Measurements from ENCODE around the gene WDFY3.

DNA sequence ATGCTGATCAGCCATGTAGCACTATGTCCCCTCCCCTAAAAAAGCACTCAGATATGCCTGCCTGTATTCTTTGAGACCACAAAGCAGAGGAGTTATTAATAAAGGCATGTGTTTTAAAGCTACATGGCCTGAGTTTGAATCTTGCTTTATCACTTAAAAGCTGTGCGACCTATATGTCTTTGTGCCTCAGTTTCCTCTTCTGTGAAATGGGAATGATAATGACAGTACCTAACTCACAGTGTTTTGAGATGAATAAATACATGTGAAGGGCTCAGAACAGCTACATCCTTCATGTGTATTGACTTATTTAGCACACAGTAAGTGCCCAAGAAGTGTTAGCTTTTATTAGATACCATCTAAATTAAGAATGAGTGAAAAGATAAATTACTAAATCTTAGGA lies 180.0 kb downstream of the WDFY3 start:
- TF ChIP-seq, protein P1, sequence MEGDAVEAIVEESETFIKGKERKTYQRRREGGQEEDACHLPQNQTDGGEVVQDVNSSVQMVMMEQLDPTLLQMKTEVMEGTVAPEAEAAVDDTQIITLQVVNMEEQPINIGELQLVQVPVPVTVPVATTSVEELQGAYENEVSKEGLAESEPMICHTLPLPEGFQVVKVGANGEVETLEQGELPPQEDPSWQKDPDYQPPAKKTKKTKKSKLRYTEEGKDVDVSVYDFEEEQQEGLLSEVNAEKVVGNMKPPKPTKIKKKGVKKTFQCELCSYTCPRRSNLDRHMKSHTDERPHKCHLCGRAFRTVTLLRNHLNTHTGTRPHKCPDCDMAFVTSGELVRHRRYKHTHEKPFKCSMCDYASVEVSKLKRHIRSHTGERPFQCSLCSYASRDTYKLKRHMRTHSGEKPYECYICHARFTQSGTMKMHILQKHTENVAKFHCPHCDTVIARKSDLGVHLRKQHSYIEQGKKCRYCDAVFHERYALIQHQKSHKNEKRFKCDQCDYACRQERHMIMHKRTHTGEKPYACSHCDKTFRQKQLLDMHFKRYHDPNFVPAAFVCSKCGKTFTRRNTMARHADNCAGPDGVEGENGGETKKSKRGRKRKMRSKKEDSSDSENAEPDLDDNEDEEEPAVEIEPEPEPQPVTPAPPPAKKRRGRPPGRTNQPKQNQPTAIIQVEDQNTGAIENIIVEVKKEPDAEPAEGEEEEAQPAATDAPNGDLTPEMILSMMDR (IDR thresholded peaks at IDR 0.05) = no peak
- no peak for TF ChIP-seq POLR2A (IDR thresholded peaks at IDR 0.05)
